NCI-H69 (cell line): ENCODE results near the gene BFSP2.
"Not testable (repeated sequence)": the region's sequence is repeated elsewhere in the genome, so short reads cannot be mapped to it uniquely, and the experiment has no call there.

Source experiments
- DNase-seq: peaks from one replicate; lab custom pipeline; 2025; lab: John Stamatoyannopoulos, UW

The BFSP2 gene

GRCh38 chr3:133457465-133458067, 57.7 kb downstream of the BFSP2 start:
- DNase-seq, result peak; percentile 4

- no peak for DNase-seq
Observed at GRCh38 chr3:133459400-133459799, 59.5 kb downstream of the BFSP2 start.

- peak; percentile 42 for DNase-seq
Observed at GRCh38 chr3:133460809-133461208, 61.0 kb downstream of the BFSP2 start.

GRCh38 chr3:133461291-133461690, 61.4 kb downstream of the BFSP2 start:
- peak; percentile 12 for DNase-seq

- DNase-seq, result peak; percentile 41
Observed at GRCh38 chr3:133463347-133463860, 63.5 kb downstream of the BFSP2 start.

- peak; percentile 56 for DNase-seq
Observed at GRCh38 chr3:133464573-133464972, 64.7 kb downstream of the BFSP2 start.

- DNase-seq, result no peak
Observed at GRCh38 chr3:133466531-133467386, 66.9 kb downstream of the BFSP2 start.

GRCh38 chr3:133467780-133468179, 67.9 kb downstream of the BFSP2 start:
- DNase-seq, result no peak

- no peak for DNase-seq
Observed at GRCh38 chr3:133468251-133468721, 68.4 kb downstream of the BFSP2 start.

GRCh38 chr3:133469140-133469731, 69.4 kb downstream of the BFSP2 start:
- no peak for DNase-seq

GRCh38 chr3:133472242-133472641, 72.4 kb downstream of the BFSP2 start:
- no peak for DNase-seq

GRCh38 chr3:133472889-133473288, 73.0 kb downstream of the BFSP2 start:
- no peak for DNase-seq

GRCh38 chr3:133473472-133474191, 73.8 kb downstream of the BFSP2 start:
- not testable (repeated sequence) for DNase-seq

GRCh38 chr3:133474251-133474801, 74.5 kb downstream of the BFSP2 start:
- peak; percentile 78 for DNase-seq

GRCh38 chr3:133474817-133475216, 75.0 kb downstream of the BFSP2 start:
- DNase-seq, result peak; percentile 17

- peak; percentile 17 for DNase-seq
Observed at GRCh38 chr3:133475245-133476010, 75.6 kb downstream of the BFSP2 start.

- DNase-seq, result peak; percentile 90
Observed at GRCh38 chr3:133476971-133477375, 77.1 kb downstream of the BFSP2 start.

GRCh38 chr3:133477487-133477886, 77.6 kb downstream of the BFSP2 start:
- DNase-seq, result no peak

- peak; percentile 56 for DNase-seq
Observed at GRCh38 chr3:133478624-133479023, 78.8 kb downstream of the BFSP2 start.

- no peak for DNase-seq
Observed at GRCh38 chr3:133479401-133479800, 79.5 kb downstream of the BFSP2 start.
